ENCODE data around the gene UVRAG.
"Not testable (repeated sequence)": the region's sequence is repeated elsewhere in the genome, so short reads cannot be mapped to it uniquely, and the experiment has no call there.

UVRAG gene

DNA sequence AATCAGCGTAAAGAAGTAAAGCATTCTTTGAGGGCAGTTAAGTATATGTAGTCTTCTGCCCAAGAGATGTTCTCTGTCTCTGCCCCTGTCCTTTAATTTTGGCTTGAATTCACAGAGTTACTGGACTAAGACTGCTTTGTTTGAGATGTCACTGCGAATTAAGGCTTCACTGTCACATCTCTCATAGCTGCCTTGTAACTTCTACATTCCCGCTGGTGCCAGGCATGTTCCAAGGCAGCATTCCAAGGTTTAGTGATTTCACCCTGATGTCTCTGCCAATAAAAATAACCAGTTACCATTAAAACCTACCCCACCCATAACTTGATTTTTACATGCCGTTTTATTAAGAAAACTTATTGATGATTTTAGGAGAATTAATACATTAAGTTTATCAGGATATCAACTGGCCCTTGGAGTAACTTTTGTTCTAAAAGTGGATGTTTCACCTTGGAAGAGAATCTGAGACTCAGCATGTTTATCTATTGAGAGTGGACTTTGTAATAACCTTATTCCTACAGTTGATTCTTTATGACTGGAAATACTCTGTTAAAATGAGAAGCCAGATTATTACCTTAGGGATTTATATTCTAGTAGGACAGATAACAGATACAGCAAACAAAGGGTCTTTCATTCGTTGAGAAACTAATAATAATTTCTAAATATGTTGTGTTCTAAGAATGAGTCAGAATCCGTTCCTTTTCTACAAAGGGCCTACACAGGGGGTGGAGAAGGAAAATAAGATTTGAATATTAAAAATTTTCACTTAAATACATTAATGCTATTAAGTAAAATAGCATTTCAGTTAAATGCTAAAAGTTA, 110.2 kb downstream of the UVRAG start:
- TF ChIP-seq, protein P1, sequence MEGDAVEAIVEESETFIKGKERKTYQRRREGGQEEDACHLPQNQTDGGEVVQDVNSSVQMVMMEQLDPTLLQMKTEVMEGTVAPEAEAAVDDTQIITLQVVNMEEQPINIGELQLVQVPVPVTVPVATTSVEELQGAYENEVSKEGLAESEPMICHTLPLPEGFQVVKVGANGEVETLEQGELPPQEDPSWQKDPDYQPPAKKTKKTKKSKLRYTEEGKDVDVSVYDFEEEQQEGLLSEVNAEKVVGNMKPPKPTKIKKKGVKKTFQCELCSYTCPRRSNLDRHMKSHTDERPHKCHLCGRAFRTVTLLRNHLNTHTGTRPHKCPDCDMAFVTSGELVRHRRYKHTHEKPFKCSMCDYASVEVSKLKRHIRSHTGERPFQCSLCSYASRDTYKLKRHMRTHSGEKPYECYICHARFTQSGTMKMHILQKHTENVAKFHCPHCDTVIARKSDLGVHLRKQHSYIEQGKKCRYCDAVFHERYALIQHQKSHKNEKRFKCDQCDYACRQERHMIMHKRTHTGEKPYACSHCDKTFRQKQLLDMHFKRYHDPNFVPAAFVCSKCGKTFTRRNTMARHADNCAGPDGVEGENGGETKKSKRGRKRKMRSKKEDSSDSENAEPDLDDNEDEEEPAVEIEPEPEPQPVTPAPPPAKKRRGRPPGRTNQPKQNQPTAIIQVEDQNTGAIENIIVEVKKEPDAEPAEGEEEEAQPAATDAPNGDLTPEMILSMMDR (conservative IDR thresholded peaks at IDR 0.05), result no peak
- H3K27ac ChIP-seq, result peak overlapping the region; percentile 48

DNA sequence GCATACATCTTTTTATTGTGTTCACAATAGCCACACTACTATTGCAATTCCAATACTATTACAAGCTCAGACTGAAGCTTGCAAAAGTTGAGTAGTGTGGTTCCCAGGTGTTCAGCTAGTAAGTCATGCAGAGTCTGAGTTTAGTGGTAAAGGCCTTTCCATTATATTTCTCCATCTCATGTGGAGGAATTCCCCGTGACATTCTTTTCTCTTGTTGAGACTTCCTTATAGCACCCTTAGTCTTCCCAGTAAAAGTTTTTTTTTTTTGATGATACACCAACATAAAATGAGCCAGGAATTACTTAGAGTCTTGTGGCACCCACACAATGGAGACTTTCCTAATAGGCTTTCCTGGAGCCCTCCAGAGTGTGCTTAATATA, 110.8 kb downstream of the UVRAG start:
- TF ChIP-seq, protein P1 (conservative IDR thresholded peaks at IDR 0.05), result no peak
- peak overlapping the region; percentile 48; the same call in 1 of the 2 replicates for H3K27ac ChIP-seq

DNA sequence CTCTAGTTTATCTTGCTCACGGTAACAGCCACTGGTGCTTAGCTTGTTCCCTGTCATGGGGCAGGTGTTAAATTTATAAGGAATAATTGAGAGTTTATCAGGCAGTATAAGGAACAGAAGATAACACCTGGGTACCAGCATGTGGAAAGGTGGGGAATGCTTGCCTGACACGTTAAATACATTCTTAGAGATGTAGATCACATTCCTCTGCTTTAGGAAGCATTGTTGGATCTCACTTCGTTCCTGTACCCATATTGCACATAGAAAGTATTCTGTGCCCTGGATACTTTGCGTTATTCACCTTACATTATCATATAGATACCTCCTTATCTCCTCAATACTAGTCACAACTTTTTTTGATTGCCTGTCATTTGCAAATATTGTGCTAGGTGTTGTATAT, 114.7 kb downstream of the UVRAG start:
- TF ChIP-seq, protein P1 (conservative IDR thresholded peaks at IDR 0.05), result no peak

DNA sequence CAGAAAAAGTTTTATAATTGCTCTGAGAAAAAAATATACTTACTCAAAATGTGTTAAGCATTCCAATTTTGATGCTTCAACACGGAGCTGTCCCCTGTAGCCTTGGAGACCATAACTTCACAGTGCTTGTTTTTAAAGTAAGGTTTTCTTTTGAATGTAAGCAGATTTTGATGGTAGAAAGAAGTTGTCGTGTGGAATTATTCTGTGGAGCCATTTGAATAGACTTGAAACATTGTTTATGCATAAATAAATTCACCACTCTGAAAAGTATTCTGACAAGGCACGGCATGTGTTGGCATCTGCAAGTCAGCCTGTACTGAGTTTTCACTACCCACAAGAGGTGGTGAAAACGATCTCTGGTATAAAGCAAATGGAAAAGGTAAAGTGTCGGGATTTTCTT, 115.5 kb downstream of the UVRAG start:
- no peak overlapping the region for H3K27ac ChIP-seq
- TF ChIP-seq, protein P1 (conservative IDR thresholded peaks at IDR 0.05), result no peak

More for the DNA sequence above, 114.7 kb downstream of the UVRAG start:
- H3K27ac ChIP-seq, result no peak overlapping the region

DNA sequence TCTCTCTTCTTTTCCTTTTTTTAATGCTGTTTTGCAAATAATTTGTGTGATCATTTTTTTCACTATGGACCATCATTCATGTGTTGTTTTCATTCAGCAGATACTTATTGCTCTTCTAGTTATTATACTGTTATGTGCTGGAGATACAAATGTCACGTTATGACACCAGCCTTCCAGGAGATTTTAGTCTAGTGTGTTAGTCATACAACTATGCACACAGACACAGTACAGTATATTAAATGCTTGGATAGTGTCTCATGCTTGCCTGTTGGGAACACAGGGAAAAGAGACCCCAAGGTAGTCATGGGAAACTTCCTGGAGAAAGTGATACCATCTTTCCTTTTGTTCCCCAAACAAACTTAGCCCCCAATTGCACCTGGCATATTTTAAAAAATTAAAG, 116.1 kb downstream of the UVRAG start:
- TF ChIP-seq, protein P1 (conservative IDR thresholded peaks at IDR 0.05), result no peak
- H3K27ac ChIP-seq, result no peak overlapping the region

DNA sequence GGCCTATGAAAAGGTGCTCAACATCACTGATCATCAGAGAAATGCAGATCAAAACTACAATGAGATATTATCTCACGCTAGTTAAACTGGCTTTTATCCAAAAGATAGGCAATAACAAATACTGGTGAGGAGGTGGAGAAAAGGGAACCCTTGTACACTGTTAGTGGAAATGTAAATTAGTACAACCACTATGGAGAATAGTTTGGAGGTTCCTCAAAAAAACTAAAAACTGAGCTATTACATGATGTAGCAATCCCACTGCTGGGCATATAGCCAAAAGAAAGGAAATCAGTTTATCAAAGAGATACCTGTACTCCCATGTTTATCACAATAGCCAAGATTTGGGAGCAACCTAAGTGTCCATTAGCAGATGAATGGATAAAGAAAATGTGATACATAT, 118.7 kb downstream of the UVRAG start:
- not testable (repeated sequence) for H3K27ac ChIP-seq

DNA sequence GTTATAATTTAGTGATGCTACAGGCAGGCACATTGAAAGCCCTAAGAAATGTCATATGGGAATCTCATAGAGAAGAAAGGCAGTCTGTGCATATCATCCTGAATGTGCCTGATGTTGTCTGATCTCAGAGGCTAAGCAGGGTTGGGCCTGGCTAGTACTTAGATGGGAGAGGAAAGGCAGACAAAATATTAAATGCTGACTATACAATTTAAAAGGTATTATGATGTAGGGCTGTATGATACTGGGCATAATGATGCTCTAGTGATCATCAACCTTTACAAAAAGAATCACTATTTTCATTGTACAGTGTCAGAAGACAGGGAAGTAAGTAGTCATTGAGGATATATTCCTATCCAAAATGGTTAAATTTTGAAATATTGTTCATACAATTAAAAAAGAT, 119.8 kb downstream of the UVRAG start:
- TF ChIP-seq, protein P1 (conservative IDR thresholded peaks at IDR 0.05), result no peak
- no peak overlapping the region for H3K27ac ChIP-seq

DNA sequence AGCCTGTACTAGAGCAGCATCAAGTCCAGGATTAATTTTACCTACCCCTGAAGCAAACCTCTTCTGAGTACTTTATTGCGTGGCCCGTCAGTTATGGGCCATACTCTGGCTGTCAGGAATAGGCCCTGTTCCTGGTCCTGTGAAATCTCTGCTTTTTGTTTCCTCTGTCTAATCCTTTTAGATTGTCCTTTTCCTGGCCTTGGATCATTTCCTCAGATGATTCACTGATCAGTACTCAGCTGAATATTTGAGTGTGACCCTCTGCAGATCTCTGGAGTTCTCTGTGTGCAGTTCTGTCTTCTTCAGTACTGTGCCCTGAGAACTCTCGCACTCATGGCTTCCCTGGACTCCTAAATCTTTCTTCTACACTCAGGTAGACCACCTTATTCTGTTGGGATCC, 123.5 kb downstream of the UVRAG start:
- H3K27ac ChIP-seq, result no peak overlapping the region
- TF ChIP-seq, protein P1 (conservative IDR thresholded peaks at IDR 0.05), result no peak

All from VCaP (cell line).